Skeletal muscle satellite cell (primary cell): Measurements from ENCODE around the gene ST6GALNAC1.

Experiments used
- H3K27me3 ChIP-seq: 2 replicates; pipeline ENCODE4 v1.7.0; 2013; ENCODE audit warnings: low read length; ENCODE audit not compliant: control insufficient read depth, insufficient read depth
- H3K36me3 ChIP-seq: 2 replicates; pipeline ENCODE4 v1.7.0; 2013; ENCODE audit warnings: mild to moderate bottlenecking, control low read depth, low read length; ENCODE audit not compliant: insufficient read depth
- H3K4me1 ChIP-seq: 2 replicates; pipeline ENCODE4 v1.7.0; 2013; ENCODE audit warnings: low read length; ENCODE audit not compliant: control insufficient read depth, insufficient read depth
- H3K4me2 ChIP-seq: 2 replicates; pipeline ENCODE4 v1.7.0; 2013; ENCODE audit warnings: mild to moderate bottlenecking, low read length
- H3K4me3 ChIP-seq: 2 replicates; pipeline ENCODE4 v1.7.0; 2013; ENCODE audit warnings: low read length
- H3K9ac ChIP-seq: 2 replicates; pipeline ENCODE4 v1.7.0; 2013; ENCODE audit warnings: mild to moderate bottlenecking, low read depth, low read length, moderate library complexity
- H3K9me3 ChIP-seq: replicated peaks from 2 replicates; pipeline ENCODE4 v1.7.0; 2013; ENCODE audit warnings: mild to moderate bottlenecking, control low read depth, low read length

ST6GALNAC1 gene

GRCh38 chr17:76673729-76674128 is 30.2 kb upstream of the ST6GALNAC1 start:
- peaks cover 17% of the 10 kb centered on the region for H3K4me1 ChIP-seq
- no peak overlapping the region for H3K4me2 ChIP-seq
- peaks cover 26% of the 10 kb centered on the region for H3K36me3 ChIP-seq
- H3K27me3 ChIP-seq, result no peaks in the 10 kb centered on the region
- H3K4me3 ChIP-seq, result no peak overlapping the region
- no peak overlapping the region for H3K9ac ChIP-seq
- no peaks in the 10 kb centered on the region for H3K9me3 ChIP-seq

DNA sequence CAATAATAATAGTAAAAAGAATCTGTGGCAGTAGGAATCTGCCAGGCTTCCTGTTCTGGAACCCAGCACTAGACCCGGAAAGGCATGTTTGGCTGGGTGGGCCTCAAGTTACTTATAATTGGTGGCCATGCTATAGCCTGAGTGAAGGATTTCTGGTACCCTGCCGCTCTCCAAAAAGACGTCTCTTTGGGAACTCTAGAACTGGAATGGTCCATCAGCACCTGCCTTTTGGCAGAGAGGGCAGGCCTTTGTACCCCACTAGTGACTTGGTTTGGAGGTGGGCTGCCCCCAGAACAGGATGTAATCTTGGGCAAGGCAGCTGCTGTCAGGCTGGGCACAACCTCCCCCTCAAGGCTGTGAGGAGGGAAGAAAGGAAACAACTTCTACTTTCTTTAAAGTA is 29.3 kb upstream of the ST6GALNAC1 start:
- Histone ChIP-seq H3K27me3 (no peaks in the 10 kb centered on the region), H3K4me3 (no peak overlapping the region), H3K9me3 (no peaks in the 10 kb centered on the region), H3K4me1 (peaks cover 23% of the 10 kb centered on the region), H3K4me2 (peak overlapping the region; percentile 92), H3K36me3 (peaks cover 19% of the 10 kb centered on the region), H3K9ac (peak overlapping the region; percentile 89)

- Histone ChIP-seq H3K4me3 (peak overlapping the region; percentile 75), H3K4me2 (peak overlapping the region; percentile 92), H3K9me3 (no peaks in the 10 kb centered on the region), H3K27me3 (no peaks in the 10 kb centered on the region), H3K9ac (peak overlapping the region; percentile 89), H3K36me3 (peaks cover 13% of the 10 kb centered on the region), H3K4me1 (peaks cover 23% of the 10 kb centered on the region)
These were observed 28.8 kb upstream of the ST6GALNAC1 start for GRCh38 chr17:76672270-76672851.

- Histone ChIP-seq H3K4me1 (peaks cover 23% of the 10 kb centered on the region), H3K9ac (peak overlapping the region; percentile 89), H3K36me3 (peaks cover 11% of the 10 kb centered on the region), H3K4me3 (peak overlapping the region; percentile 75), H3K4me2 (peak overlapping the region; percentile 92), H3K9me3 (no peaks in the 10 kb centered on the region), H3K27me3 (no peaks in the 10 kb centered on the region)
These were observed 28.3 kb upstream of the ST6GALNAC1 start for GRCh38 chr17:76671912-76672262.

DNA sequence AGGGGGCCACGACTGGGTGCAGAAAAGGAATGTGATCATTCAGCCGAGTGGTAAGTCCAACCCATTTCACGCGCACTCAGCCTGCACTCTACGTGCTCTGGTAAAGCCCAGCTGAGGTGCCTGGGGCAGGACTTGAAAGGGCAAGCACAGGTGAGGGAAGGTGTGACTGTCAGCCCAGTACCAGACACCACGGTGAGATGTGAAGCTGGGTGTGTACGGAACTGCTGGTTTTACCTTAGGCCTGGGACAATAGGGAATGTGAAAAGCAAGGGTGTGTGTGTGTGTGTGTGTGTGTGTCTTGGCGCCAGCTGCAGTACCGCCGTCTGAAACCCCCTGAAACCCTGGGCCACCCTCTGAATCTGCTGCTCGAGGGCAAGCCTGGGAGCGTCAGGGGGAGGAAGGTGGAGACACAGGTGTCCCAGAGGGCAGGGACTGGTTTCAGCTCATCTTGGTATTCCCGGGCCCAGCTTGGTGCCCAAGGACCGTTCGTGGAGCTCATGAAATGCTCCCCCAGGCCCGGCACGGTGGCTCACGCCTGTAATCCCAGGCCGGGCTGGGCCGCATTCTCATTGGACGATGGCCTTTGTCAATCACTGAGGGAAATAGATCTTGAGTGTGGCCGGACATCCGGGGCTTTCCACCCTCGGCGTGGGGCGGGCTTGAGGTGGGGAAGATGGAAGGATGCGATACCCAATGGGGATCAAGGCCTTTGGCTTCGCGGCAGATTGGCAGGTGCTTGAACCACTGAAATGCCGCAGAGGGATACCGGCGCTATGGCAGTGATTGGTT is 27.8 kb upstream of the ST6GALNAC1 start:
- peaks cover 11% of the 10 kb centered on the region for H3K36me3 ChIP-seq
- peak overlapping the region; percentile 89 for H3K9ac ChIP-seq
- H3K4me3 ChIP-seq, result peak overlapping the region; percentile 75
- no peaks in the 10 kb centered on the region for H3K9me3 ChIP-seq
- peaks cover 23% of the 10 kb centered on the region for H3K4me1 ChIP-seq
- no peaks in the 10 kb centered on the region for H3K27me3 ChIP-seq
- peak overlapping the region; percentile 92 for H3K4me2 ChIP-seq

GRCh38 chr17:76670718-76671122 is 27.2 kb upstream of the ST6GALNAC1 start:
- Histone ChIP-seq H3K27me3 (peaks cover 2% of the 10 kb centered on the region), H3K4me1 (peaks cover 23% of the 10 kb centered on the region), H3K4me3 (peak overlapping the region; percentile 64), H3K9me3 (no peaks in the 10 kb centered on the region), H3K36me3 (peaks cover 7% of the 10 kb centered on the region), H3K9ac (no peak overlapping the region), H3K4me2 (no peak overlapping the region)

DNA sequence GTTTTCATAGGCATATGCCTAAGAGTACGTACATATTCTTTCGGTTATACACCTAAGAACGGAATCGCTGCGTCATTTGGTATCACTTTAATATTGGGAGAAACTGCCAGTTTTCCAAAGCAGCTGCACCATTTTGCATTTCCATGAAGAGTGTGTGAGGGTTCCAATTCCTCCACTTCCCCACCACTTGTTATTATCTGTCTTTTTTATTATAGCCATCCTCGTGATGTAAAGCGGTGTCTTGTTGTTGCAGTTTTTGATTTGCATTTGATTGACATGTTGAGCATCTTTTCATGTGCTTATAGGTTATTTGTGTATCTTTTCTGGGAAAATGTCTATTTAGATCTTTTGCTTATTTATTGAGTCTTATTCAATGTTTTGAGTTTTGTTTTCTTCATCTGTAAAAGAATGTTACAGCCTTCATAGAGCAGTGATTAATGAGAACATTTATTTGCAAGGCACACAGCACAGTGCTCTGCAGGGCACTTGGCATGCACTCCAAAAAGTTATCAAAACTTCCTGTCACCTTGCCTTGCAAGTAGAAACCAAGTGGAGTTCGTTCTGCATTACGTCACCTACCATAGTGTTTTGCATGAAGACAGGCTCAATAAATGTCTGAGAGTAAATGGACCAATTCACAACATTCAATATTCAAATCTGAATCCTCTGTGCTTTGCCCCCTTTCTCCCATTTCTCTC is 26.6 kb upstream of the ST6GALNAC1 start:
- H3K9me3 ChIP-seq, result no peaks in the 10 kb centered on the region
- H3K36me3 ChIP-seq, result peaks cover 7% of the 10 kb centered on the region
- H3K4me1 ChIP-seq, result peaks cover 23% of the 10 kb centered on the region
- no peak overlapping the region for H3K4me2 ChIP-seq
- peaks cover 3% of the 10 kb centered on the region for H3K27me3 ChIP-seq
- H3K4me3 ChIP-seq, result no peak overlapping the region
- no peak overlapping the region for H3K9ac ChIP-seq

DNA sequence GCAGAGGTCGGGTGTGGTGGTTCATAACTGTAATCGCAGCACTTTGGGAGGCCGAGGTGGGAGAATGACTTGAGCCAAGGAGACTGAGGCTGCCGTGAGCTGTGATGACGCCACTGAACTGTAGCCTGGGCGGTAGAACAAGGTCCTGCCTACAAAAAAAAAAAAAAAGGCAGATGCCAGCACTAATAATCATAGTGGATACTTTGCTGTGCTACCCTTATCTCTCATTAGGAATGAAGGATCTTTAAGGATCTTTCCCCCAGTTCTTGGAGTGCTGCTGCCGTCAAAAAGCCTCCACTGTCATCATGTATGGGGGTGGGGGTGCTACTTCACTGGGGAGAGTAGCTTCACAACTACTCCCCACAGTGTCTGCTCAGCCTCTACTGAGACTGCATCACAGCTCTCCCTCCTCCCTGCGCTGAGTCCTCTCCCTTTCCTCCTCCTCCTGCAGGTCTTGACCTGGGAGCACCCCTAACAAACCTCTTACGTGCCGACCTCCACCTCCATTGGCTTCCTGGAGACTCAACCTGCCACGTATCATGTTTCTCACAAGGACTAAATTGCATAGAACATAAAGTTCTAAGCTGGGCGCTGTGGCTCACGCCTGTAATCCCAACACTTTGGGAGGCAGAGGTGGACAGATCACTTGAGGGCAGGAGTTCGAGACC is 24.4 kb upstream of the ST6GALNAC1 start:
- no peak overlapping the region for H3K9ac ChIP-seq
- no peaks in the 10 kb centered on the region for H3K36me3 ChIP-seq
- H3K9me3 ChIP-seq, result no peaks in the 10 kb centered on the region
- H3K4me2 ChIP-seq, result no peak overlapping the region
- H3K4me3 ChIP-seq, result no peak overlapping the region
- peaks cover 23% of the 10 kb centered on the region for H3K4me1 ChIP-seq
- H3K27me3 ChIP-seq, result peaks cover 9% of the 10 kb centered on the region

DNA sequence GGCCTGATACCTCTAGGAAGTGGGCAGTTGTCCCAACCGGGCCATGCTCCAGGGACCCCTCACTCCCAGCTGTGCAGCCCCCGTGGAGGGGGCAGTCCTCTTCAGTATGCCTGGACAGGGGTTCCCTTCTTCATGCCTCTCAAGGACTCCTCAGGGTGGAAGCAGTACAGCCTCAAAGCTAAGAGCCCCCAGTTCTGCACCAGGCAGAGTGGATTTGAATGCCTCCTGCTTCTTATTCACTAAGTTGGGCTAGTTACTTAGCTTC is 23.9 kb upstream of the ST6GALNAC1 start:
- Histone ChIP-seq H3K36me3 (no peaks in the 10 kb centered on the region), H3K27me3 (peaks cover 9% of the 10 kb centered on the region), H3K4me3 (no peak overlapping the region), H3K9ac (no peak overlapping the region), H3K4me2 (no peak overlapping the region), H3K9me3 (no peaks in the 10 kb centered on the region), H3K4me1 (peaks cover 19% of the 10 kb centered on the region)

DNA sequence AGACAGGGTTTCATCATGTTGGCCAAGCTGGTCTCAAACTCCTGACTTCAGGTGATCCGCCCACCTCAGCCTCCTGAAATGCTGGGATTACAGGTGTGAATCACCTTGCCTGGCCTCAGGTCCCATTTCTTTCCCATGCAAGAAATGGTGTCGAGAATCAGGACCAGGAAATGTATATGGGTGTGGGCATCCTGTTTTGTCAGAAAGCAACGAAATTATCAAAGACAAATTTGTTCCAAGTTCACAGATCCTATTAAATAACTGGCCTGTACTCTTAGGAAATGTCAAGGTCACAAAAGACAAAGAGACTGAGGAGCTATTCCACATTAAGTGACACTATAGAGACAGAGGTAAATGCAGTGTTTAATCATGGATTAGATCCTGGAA is 17.1 kb upstream of the ST6GALNAC1 start:
- H3K9ac ChIP-seq, result no peak overlapping the region
- no peaks in the 10 kb centered on the region for H3K36me3 ChIP-seq
- H3K4me2 ChIP-seq, result no peak overlapping the region
- no peaks in the 10 kb centered on the region for H3K4me1 ChIP-seq
- peaks cover 27% of the 10 kb centered on the region for H3K27me3 ChIP-seq
- no peaks in the 10 kb centered on the region for H3K9me3 ChIP-seq
- H3K4me3 ChIP-seq, result no peak overlapping the region

DNA sequence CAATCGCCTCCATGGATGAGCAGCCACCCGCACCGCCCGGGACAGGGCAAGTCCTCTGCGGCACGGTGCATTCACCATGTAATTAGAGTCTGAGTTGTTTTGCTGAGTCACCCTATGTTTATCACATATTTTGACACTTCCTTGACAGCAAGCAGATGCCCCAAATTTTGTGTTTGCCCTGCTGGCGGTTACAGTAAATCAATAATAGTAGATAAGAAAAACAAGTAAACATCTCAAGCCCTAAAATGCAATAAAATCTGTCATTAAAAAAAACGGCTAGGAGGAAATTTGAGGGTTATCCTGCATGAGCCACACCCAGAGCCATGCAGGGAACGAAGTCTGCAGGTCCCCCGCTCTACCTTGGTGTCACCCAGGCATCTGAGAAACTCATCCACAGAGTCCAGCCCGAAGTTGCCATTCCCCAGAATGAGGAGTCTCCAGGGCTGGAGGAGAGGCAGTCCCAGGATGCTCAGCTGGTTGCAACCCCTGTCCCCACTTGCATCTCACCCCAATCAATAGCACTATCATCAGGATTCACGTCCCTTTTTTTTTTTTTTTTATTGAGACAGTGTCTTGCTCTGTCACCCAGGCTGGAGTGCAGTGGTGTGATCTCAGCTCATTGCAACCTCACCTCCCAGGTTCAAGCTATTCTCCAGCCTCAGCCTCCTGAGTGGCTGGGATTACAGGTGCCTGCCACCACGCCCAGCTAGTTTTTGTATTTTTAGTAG is 16.5 kb upstream of the ST6GALNAC1 start:
- no peaks in the 10 kb centered on the region for H3K36me3 ChIP-seq
- H3K4me2 ChIP-seq, result no peak overlapping the region
- H3K9ac ChIP-seq, result no peak overlapping the region
- no peak overlapping the region for H3K4me3 ChIP-seq
- H3K27me3 ChIP-seq, result peaks cover 27% of the 10 kb centered on the region
- no peaks in the 10 kb centered on the region for H3K9me3 ChIP-seq
- no peaks in the 10 kb centered on the region for H3K4me1 ChIP-seq
